COLO829 (cell line): ENCODE results near the gene SLC38A3.

Experiments
- DNase-seq: peaks from one replicate; pipeline ENCODE4 v3.0.0; 2012; ENCODE audit warnings: low spot score

SLC38A3 gene

GRCh38 chr3:50169232-50169832 is 35.7 kb upstream of the SLC38A3 start:
- DNase-seq, result no peak

- DNase-seq, result no peak
These were observed 35.2 kb upstream of the SLC38A3 start for GRCh38 chr3:50169858-50170257.

GRCh38 chr3:50170689-50171088 is 34.4 kb upstream of the SLC38A3 start:
- DNase-seq, result peak; percentile 60

GRCh38 chr3:50171540-50172301 is 33.4 kb upstream of the SLC38A3 start:
- no peak for DNase-seq

- DNase-seq, result no peak
These were observed 32.3 kb upstream of the SLC38A3 start for GRCh38 chr3:50172626-50173220.

GRCh38 chr3:50173685-50174516 is 31.2 kb upstream of the SLC38A3 start:
- no peak for DNase-seq

DNA sequence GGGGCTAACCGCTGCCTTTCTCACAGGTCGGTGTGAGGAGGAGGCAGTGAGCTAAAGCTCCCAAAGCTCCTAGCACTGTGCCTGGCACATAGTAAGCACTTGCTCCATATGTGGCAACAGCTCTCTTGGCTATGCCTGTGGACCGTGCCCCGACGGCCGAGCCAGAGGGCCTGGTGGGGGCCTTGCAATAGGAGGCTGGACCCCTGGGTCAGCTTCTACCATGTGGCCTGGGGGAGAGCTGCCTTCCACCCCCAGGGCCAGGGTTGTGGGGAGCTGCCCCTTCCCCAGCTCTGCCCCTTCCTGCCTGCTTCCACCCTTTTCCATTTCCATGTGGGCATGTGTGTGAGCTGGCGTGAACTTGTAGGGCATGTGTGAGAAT is 30.6 kb upstream of the SLC38A3 start:
- no peak for DNase-seq

DNA sequence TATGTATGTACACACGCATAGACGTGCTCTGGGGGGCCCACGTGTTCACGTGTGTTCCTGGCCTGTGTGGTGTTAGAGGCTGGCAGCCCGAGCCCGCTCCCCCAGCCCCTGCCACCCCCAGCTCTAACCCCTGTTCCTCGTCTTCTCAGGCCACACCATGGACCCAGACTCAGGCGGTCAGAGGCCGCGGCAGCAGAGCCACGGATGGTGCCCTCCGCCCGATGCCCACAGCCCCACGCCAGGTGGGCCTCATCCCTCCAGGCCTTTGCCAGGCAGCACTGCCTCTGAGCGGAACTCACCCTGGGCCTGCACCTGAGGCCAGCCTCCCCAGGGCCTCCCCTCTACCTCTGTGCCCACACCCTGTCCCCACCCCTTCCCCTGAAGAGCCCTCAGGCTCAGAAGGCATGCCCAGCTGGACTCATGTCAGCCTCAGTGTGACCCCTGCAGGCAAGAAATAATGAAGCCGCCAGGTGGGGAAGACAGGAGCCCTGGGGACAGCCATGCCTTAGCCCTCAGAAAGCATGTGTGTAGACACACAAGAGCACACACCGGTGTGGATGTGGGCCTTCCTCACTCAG is 30.0 kb upstream of the SLC38A3 start:
- no peak for DNase-seq

DNA sequence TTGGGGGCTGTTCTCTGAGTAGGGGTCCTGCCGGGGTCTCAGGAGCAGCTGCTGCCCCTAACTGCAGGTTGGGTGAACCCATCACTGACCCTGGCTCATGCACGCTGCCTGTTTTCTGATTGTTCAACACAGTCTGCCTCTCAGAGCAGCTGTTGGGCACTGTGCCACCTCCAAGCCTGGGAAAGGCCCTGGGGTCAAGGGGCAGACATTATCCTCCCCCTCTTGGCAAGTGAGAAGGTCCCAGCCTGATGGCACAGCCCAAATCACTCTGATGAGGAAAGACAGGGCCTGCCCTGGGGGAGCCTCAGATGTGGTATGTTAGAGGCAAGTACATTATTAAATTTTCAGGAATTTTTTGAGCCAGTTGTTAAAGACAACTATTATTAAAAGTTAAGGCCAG is 27.7 kb upstream of the SLC38A3 start:
- no peak for DNase-seq

DNA sequence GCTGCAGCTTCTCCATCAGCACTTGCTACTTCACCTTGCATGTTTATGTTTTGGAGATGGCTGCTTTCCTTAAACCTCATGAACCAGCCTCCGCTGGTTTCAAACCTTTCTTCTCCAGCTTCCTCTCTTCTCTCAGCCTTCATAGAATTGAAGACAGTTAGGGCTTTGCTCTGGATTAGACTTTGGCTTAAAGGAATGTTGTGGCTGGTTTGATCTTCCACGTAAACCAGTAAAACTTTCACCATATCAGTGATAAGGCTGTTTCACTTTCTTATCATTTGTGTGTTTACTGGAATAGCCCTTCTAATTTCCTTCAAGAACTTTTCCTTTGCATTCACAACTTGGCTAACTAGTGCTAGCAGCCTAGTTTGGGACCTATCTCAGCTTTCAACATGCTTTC is 25.4 kb upstream of the SLC38A3 start:
- no peak for DNase-seq

- no peak for DNase-seq
These were observed 23.1 kb upstream of the SLC38A3 start for GRCh38 chr3:50181985-50182384.

DNA sequence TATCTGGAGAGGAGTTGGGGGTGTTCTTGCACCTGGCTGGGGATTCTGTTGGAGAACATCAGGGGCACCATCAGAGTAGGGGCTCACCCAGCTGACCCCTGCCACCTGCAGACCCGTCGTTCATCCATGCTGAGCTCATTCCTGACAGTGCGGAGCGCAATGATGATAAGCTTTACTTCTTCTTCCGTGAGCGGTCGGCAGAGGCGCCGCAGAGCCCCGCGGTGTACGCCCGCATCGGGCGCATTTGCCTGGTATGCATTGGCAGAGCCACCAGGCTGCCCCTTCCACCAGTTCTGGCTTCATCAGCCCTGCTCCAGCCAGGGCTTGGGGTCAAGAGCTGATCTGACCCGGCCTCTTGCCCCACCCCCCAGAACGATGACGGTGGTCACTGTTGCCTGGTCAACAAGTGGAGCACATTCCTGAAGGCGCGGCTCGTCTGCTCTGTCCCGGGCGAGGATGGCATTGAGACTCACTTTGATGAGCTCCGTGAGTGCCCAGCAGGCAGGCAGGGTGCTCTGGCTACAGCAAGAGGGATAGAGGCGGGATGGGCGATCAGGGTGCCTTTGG is 22.5 kb upstream of the SLC38A3 start:
- DNase-seq, result no peak

- no peak for DNase-seq
These were observed 21.3 kb upstream of the SLC38A3 start for GRCh38 chr3:50183755-50184154.

- no peak for DNase-seq
These were observed 20.7 kb upstream of the SLC38A3 start for GRCh38 chr3:50184242-50184978.

DNA sequence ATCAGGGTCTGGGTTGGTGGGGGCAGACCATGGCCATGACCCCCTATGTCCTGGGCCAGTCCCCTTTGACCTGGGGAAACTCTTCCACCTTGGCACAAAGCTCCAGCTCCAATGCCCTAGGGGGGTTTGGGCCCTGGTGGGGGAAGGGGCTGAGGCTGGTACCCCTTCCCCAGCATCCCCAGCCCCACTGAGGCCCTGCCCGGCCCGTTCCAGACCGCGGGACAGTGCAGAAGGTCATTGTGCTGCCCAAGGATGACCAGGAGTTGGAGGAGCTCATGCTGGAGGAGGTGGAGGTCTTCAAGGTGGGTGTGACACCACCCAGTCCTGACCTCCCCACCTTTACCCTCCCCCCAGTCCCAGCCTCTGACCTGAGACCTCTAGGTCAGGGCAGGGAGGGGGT is 19.8 kb upstream of the SLC38A3 start:
- no peak for DNase-seq

GRCh38 chr3:50186096-50186495 is 19.0 kb upstream of the SLC38A3 start:
- no peak for DNase-seq

DNA sequence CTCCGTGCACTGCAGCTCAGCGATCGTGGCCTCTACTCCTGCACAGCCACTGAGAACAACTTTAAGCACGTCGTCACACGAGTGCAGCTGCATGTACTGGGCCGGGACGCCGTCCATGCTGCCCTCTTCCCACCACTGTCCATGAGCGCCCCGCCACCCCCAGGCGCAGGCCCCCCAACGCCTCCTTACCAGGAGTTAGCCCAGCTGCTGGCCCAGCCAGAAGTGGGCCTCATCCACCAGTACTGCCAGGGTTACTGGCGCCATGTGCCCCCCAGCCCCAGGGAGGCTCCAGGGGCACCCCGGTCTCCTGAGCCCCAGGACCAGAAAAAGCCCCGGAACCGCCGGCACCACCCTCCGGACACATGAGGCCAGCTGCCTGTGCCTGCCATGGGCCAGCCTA is 17.3 kb upstream of the SLC38A3 start:
- no peak for DNase-seq

DNA sequence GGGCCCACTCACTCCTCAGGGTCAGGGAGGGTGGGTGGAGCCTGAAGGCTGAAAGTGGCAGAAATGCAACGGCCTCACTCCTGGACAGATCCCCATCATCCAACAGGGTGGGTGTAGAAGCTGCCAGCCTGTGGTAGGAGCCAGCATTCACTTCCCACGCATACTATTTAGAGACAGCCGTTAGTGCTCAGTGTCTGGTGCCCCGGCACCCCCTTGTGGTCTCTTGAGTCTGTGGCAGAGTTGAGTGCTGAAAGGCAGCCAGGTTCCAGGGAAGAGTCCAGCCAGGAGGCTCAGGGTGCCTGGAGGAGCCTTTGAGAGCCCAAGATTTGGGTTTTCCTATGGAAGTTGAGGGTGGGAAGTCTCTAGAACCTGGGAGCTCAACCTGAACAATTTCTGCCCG is 15.8 kb upstream of the SLC38A3 start:
- DNase-seq, result peak; percentile 86

- DNase-seq, result no peak
These were observed 15.1 kb upstream of the SLC38A3 start for GRCh38 chr3:50189989-50190388.

DNA sequence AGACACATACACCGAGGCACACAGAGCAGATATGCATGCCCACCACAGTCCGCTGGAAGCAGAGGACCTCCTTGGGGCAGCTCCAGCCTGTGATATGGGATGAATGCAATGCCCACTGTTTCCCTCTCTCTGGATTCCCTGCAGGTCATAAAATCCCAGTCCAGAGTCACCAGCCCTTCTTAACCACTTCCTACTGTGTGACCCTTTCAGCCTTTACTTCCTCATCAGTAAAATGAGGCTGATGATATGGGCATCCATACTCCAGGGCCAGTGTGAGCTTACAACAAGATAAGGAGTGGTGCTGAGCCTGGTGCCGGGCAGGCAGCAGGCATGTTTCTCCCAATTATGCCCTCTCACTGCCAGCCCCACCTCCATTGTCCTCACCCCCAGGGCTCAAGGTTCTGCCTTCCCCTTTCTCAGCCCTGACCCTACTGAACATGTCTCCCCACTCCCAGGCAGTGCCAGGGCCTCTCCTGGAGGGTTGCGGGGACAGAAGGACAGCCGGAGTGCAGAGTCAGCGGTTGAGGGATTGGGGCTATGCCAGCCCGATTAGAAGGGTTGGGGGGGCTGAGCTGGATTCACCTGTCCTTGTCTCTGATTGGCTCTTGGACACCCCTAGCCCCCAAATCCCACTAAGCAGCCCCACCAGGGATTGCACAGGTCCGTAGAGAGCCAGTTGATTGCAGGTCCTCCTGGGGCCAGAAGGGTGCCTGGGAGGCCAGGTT is 14.0 kb upstream of the SLC38A3 start, which contains the start of gene GNAT1:
Gene GNAT1, plus strand, starts transcription at position 675 of the 725 bp plus-strand sequence. CDS start 116 bp downstream, outside the sequence.
- DNase-seq, result no peak
